Type B pancreatic cell (in vitro differentiated cells): ENCODE data around the gene SLC8A1. TPM values are rescaled to one million over a fixed set of nuclear protein-coding genes. Genes with fewer than 3 reads are reported as not detected.

Experiments used
- DNase-seq: peaks from one replicate; pipeline ENCODE4 v3.0.0; 2021; ENCODE audit warnings: mixed read lengths; ENCODE audit not compliant: unreplicated experiment; ENCODE audit errors: extremely low spot score
- H3K27ac Mint-ChIP-seq: 2 replicates; pipeline ENCODE4 v1.8.0; 2021; ENCODE audit warnings: mild to moderate bottlenecking, mixed read lengths
- H3K27me3 Mint-ChIP-seq: 2 replicates; pipeline ENCODE4 v1.8.0; 2021; ENCODE audit warnings: mixed read lengths
- H3K36me3 Mint-ChIP-seq: 2 replicates; pipeline ENCODE4 v1.8.0; 2021; ENCODE audit warnings: mixed read lengths
- H3K4me1 Mint-ChIP-seq: one replicate; pipeline ENCODE4 v1.8.0; 2021; ENCODE audit warnings: mixed read lengths; ENCODE audit not compliant: unreplicated experiment
- H3K4me3 Mint-ChIP-seq: 2 replicates; pipeline ENCODE4 v1.8.0; 2021; ENCODE audit warnings: mild to moderate bottlenecking, mixed read lengths
- H3K9me3 Mint-ChIP-seq: 2 replicates; pipeline ENCODE4 v1.8.0; 2021; ENCODE audit warnings: mixed read lengths
- total RNA-seq: library from RNA; stranded (reverse); gene quantifications from 2 replicates; pipeline ENCODE4 v1.2.1, GENCODE V29; 2021; ENCODE audit warnings: low replicate concordance
- TF ChIP-seq, protein P1 (sequence below): fragments of 200-600 bp; sonication (generic); conservative IDR thresholded peaks from 2 replicates; pipeline ENCODE4 v1.5.0; 2021; ENCODE audit warnings: antibody characterized with exemption, mild to moderate bottlenecking

Gene SLC8A1
- total RNA-seq, 1 donor from 2014 or later, result 42.1 TPM

DNA sequence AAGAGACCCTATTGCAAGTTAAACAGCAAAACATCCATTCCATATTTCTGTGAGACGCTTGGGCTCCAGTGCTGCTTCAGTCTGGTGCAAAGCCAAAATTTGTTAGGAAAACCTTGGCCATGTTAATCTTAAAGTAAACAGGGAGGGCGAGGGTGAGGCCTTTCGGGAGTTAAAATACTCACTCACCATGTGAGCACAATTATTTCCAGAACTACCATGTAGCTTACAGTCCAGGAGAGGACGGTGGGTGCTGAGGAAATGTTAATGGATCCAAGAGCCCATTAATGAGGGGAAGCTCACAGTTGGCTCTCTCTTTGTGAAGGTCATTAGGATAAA lies 286.4 kb downstream of the SLC8A1 start:
- no peak overlapping the region for H3K4me3 Mint-ChIP-seq
- H3K27me3 Mint-ChIP-seq, result no peaks in the 10 kb centered on the region
- H3K27ac Mint-ChIP-seq, result no peak overlapping the region
- DNase-seq, result no peak
- H3K4me1 Mint-ChIP-seq, result peaks cover 23% of the 10 kb centered on the region
- TF ChIP-seq, protein P1, sequence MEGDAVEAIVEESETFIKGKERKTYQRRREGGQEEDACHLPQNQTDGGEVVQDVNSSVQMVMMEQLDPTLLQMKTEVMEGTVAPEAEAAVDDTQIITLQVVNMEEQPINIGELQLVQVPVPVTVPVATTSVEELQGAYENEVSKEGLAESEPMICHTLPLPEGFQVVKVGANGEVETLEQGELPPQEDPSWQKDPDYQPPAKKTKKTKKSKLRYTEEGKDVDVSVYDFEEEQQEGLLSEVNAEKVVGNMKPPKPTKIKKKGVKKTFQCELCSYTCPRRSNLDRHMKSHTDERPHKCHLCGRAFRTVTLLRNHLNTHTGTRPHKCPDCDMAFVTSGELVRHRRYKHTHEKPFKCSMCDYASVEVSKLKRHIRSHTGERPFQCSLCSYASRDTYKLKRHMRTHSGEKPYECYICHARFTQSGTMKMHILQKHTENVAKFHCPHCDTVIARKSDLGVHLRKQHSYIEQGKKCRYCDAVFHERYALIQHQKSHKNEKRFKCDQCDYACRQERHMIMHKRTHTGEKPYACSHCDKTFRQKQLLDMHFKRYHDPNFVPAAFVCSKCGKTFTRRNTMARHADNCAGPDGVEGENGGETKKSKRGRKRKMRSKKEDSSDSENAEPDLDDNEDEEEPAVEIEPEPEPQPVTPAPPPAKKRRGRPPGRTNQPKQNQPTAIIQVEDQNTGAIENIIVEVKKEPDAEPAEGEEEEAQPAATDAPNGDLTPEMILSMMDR, result no peak
- H3K9me3 Mint-ChIP-seq, result no peaks in the 10 kb centered on the region
- H3K36me3 Mint-ChIP-seq, result peaks cover 16% of the 10 kb centered on the region

DNA sequence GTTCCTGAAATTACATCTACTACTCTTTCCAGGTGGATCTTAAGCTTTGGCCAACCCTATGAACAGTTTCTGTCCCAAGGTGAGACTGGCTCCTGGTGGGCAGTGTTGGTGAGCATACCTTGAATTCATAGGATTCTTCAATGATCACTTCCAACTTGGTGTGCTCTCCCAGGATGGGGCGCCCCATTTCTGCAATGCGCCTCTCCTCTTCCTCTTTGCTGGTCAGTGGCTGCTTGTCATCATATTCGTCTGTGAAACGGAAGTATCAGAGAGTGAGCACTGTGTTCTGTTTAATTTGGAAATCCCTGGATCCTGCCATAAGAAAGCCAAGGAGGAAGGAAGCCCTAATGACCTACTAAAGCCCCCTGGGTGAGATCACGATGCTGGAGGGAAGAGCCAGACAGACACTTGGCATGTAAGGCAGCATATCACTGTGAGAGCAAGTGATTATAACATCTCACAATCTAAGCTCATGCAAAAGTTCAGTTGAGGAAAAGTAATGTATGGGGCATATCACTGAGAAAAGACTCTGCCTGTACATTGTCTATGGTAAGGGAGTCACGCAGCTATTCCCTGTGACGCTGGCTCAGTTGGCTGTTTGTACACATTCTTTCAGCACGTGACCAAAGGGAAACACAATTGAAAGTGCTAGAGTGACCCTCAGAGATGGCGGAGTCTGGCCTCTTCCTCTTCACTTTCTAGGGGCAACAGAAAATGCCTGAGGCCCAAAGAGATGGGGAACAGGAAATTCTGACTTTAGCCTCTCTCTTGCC lies 287.0 kb downstream of the SLC8A1 start:
- TF ChIP-seq, protein P1, result no peak
- no peak for DNase-seq
- Mint-ChIP-seq H3K9me3 (no peaks in the 10 kb centered on the region), H3K36me3 (peaks cover 17% of the 10 kb centered on the region), H3K27ac (no peak overlapping the region), H3K27me3 (no peaks in the 10 kb centered on the region), H3K4me3 (no peak overlapping the region), H3K4me1 (peaks cover 23% of the 10 kb centered on the region)

DNA sequence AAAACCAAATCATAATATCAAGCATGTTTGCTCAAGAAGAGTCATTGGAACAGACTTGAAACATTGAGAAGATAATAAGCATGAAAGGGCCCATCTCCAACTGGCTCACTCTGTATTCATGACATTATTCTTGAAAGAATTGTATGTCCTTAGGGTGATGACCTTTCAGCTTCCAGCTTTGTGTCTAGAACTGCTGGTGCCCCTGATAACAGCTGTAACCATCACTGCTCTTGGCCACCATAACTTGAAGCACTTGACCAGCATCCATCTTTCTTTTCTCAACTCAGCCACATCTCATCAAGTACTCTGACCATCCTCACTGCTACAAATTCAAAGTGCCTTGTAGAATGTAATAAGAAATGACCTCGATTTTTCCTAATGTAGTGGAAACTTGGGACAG lies 289.9 kb downstream of the SLC8A1 start:
- DNase-seq, result no peak
- no peaks in the 10 kb centered on the region for H3K9me3 Mint-ChIP-seq
- no peak overlapping the region for H3K27ac Mint-ChIP-seq
- peaks cover 8% of the 10 kb centered on the region for H3K4me1 Mint-ChIP-seq
- TF ChIP-seq, protein P1, result no peak
- no peaks in the 10 kb centered on the region for H3K27me3 Mint-ChIP-seq
- H3K4me3 Mint-ChIP-seq, result no peak overlapping the region
- H3K36me3 Mint-ChIP-seq, result peaks cover 23% of the 10 kb centered on the region

DNA sequence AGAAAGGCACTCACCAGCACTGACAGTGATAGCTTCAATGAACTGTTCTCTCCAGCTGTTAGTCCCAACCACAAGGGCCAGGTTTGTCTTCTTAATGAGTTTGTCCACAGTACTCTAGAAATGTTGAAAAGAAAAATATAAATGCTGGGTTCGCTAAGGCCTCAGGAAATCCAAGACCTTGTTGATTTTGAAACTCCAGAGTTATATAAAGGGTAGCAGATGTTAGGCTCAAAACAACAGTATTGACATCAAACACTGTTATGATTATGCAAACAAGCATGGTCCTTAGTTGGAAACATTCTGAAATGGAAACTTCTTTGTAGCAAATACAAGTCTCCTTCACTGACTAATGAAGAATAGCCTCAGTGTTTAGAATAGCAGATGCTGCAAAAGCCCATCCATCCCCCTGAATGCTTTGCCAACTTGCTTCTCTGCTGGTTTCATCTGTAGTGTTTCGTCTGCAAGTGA lies 291.1 kb downstream of the SLC8A1 start:
- H3K9me3 Mint-ChIP-seq, result no peaks in the 10 kb centered on the region
- H3K27ac Mint-ChIP-seq, result no peak overlapping the region
- H3K27me3 Mint-ChIP-seq, result no peaks in the 10 kb centered on the region
- H3K4me1 Mint-ChIP-seq, result peaks cover 8% of the 10 kb centered on the region
- no peak for DNase-seq
- TF ChIP-seq, protein P1, result no peak
- no peak overlapping the region for H3K4me3 Mint-ChIP-seq
- H3K36me3 Mint-ChIP-seq, result peaks cover 23% of the 10 kb centered on the region

DNA sequence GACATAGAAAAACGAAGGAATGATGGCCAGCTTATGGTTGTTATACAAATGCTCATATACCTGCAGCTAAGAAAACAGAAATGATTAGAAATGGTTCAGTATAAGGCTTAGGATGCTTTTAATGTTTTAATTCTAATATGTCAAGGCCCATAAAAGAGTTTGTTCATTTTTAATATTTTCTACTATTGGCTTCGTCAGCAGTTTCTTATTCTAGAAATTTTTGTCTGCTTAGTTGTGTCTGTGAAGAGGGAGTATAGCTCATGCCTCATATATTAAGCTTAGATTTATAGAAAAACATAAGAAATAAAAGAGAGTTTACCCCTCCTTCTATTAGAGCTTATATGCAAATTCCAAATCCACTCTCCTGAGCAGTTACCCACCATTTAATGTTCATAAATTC lies 292.6 kb downstream of the SLC8A1 start:
- no peak for DNase-seq
- no peaks in the 10 kb centered on the region for H3K4me1 Mint-ChIP-seq
- no peaks in the 10 kb centered on the region for H3K9me3 Mint-ChIP-seq
- no peaks in the 10 kb centered on the region for H3K27me3 Mint-ChIP-seq
- TF ChIP-seq, protein P1, result no peak
- H3K36me3 Mint-ChIP-seq, result peaks cover 19% of the 10 kb centered on the region
- H3K27ac Mint-ChIP-seq, result no peak overlapping the region
- no peak overlapping the region for H3K4me3 Mint-ChIP-seq
